HEK293 (cell line): ENCODE measurements around the gene MUC12.

Experiments used
- CTCF ChIA-PET: fragments of 350-600 bp; formaldehyde crosslinking; extraction: SDS; loops from one replicate; lab custom pipeline; 2021; ENCODE audit warnings: antibody characterized with exemption; lab: Yijun Ruan, JAX
- POLR2A ChIA-PET: fragments of 300-600 bp; formaldehyde crosslinking; extraction: SDS; loops from one replicate; lab custom pipeline; 2020; ENCODE audit warnings: antibody characterized with exemption, inconsistent platforms; lab: Yijun Ruan, JAX
- H3K27ac ChIP-seq: fragments of 200-500 bp; sonication (Bioruptor generic); 2 replicates; pipeline ENCODE4 v1.5.1; 2014; ENCODE audit warnings: low read depth, low read length, control low read depth, inconsistent platforms; ENCODE audit errors: extremely low read depth
- H3K36me3 ChIP-seq, 2 experiments: fragments of 200-500 bp in 1 of 2; sonication (Bioruptor generic) in 1 of 2; 1 replicate in 1 of 2; 2 replicates in 1 of 2; pipeline ENCODE4 v1.5.1; 2014 to 2017; ENCODE audit warnings: inconsistent platforms in 2 of 2, low read length in 2 of 2; ENCODE audit not compliant: control insufficient read depth in 2 of 2, insufficient read depth in 1 of 2
- H3K4me1 ChIP-seq: fragments of 200-500 bp; sonication (Bioruptor generic); 2 replicates; pipeline ENCODE4 v1.5.1; 2014; ENCODE audit warnings: mild to moderate bottlenecking, low read length, inconsistent platforms; ENCODE audit not compliant: control insufficient read depth, insufficient read depth
- H3K4me3 ChIP-seq: 2 replicates; pipeline ENCODE4 v1.5.1; 2011; ENCODE audit warnings: low read depth, mild to moderate bottlenecking, control low read depth, low read length, moderate library complexity
- H3K9me3 ChIP-seq: fragments of 200-500 bp; sonication (Bioruptor generic); 2 replicates; pipeline ENCODE4 v1.5.1; 2014; ENCODE audit warnings: low read depth, low read length, inconsistent platforms; ENCODE audit not compliant: control insufficient read depth, insufficient read depth
- BCL11A ChIP-seq: fragments of 450-650 bp; formaldehyde crosslinking; IDR thresholded peaks from 2 replicates; pipeline ENCODE4 v1.5.1; 2016; ENCODE audit warnings: low read depth, missing biosample characterization, missing genetic modification characterization
- BCL11B ChIP-seq: fragments of 450-650 bp; formaldehyde crosslinking; IDR thresholded peaks from 2 replicates; pipeline ENCODE4 v1.5.1; 2016; ENCODE audit warnings: low read depth, missing biosample characterization, missing genetic modification characterization
- KLF7 ChIP-seq: fragments of 450-650 bp; formaldehyde crosslinking; IDR thresholded peaks from 2 replicates; pipeline ENCODE4 v1.5.1; 2016; ENCODE audit warnings: missing biosample characterization, missing genetic modification characterization, borderline replicate concordance
- KLF8 ChIP-seq: fragments of 450-650 bp; formaldehyde crosslinking; IDR thresholded peaks from 2 replicates; pipeline ENCODE4 v1.5.1; 2016; ENCODE audit warnings: missing biosample characterization, missing genetic modification characterization
- REST ChIP-seq: fragments of 450-650 bp; formaldehyde crosslinking; IDR thresholded peaks from 2 replicates; pipeline ENCODE4 v1.5.1; 2016; ENCODE audit warnings: missing biosample characterization, missing genetic modification characterization
- SCRT2 ChIP-seq: fragments of 450-650 bp; formaldehyde crosslinking; IDR thresholded peaks from 2 replicates; pipeline ENCODE4 v1.5.1; 2016; ENCODE audit warnings: missing biosample characterization, missing genetic modification characterization
- ZBTB10 ChIP-seq: fragments of 450-650 bp; formaldehyde crosslinking; IDR thresholded peaks from 2 replicates; pipeline ENCODE4 v1.5.1; 2016; ENCODE audit warnings: missing biosample characterization, missing genetic modification characterization
- ZBTB17 ChIP-seq: fragments of 450-650 bp; formaldehyde crosslinking; IDR thresholded peaks from 2 replicates; pipeline ENCODE4 v1.5.1; 2016; ENCODE audit warnings: missing biosample characterization, missing genetic modification characterization
- ZBTB48 ChIP-seq: fragments of 450-650 bp; formaldehyde crosslinking; IDR thresholded peaks from 2 replicates; pipeline ENCODE4 v1.5.1; 2016; ENCODE audit warnings: missing biosample characterization, missing genetic modification characterization
- ZFHX2 ChIP-seq: fragments of 450-650 bp; formaldehyde crosslinking; conservative IDR thresholded peaks from 2 replicates; pipeline ENCODE4 v1.5.1; 2016; ENCODE audit warnings: missing biosample characterization, missing genetic modification characterization
- ZNF366 ChIP-seq: fragments of 450-650 bp; formaldehyde crosslinking; conservative IDR thresholded peaks from 2 replicates; pipeline ENCODE4 v1.5.1; 2016; ENCODE audit warnings: missing biosample characterization, missing genetic modification characterization
- ZNF398 ChIP-seq: fragments of 450-650 bp; formaldehyde crosslinking; IDR thresholded peaks from 2 replicates; pipeline ENCODE4 v1.5.1; 2017; ENCODE audit warnings: missing biosample characterization, missing genetic modification characterization
- ZNF548 ChIP-seq: fragments of 450-650 bp; formaldehyde crosslinking; IDR thresholded peaks from 2 replicates; pipeline ENCODE4 v1.5.1; 2016; ENCODE audit warnings: missing biosample characterization, missing genetic modification characterization
- ZNF580 ChIP-seq: fragments of 450-650 bp; formaldehyde crosslinking; IDR thresholded peaks from 2 replicates; pipeline ENCODE4 v1.5.1; 2016; ENCODE audit warnings: missing biosample characterization, missing genetic modification characterization
- ZNF600 ChIP-seq: fragments of 450-650 bp; formaldehyde crosslinking; IDR thresholded peaks from 2 replicates; pipeline ENCODE4 v1.5.1; 2016; ENCODE audit warnings: missing biosample characterization, missing genetic modification characterization
- ZNF624 ChIP-seq: fragments of 450-650 bp; formaldehyde crosslinking; IDR thresholded peaks from 2 replicates; pipeline ENCODE4 v1.5.1; 2017; ENCODE audit warnings: missing biosample characterization, missing genetic modification characterization
- ZNF626 ChIP-seq: fragments of 450-650 bp; sonication (Bioruptor Pico); formaldehyde crosslinking; IDR thresholded peaks from 2 replicates; pipeline ENCODE4 v1.5.1; 2018; ENCODE audit warnings: missing biosample characterization, missing genetic modification characterization, inconsistent platforms
- ZNF677 ChIP-seq: fragments of 450-650 bp; IDR thresholded peaks from 2 replicates; pipeline ENCODE4 v1.5.0; 2018; ENCODE audit warnings: missing biosample characterization, mild to moderate bottlenecking, missing genetic modification characterization, moderate library complexity
- ZNF792 ChIP-seq: fragments of 450-650 bp; formaldehyde crosslinking; IDR thresholded peaks from 2 replicates; pipeline ENCODE4 v1.5.1; 2016; ENCODE audit warnings: missing biosample characterization, missing genetic modification characterization
- ZSCAN30 ChIP-seq: fragments of 450-650 bp; IDR thresholded peaks from 2 replicates; pipeline ENCODE4 v1.5.1; 2018; ENCODE audit warnings: missing biosample characterization, mild to moderate bottlenecking, missing genetic modification characterization, moderate library complexity
- TF ChIP-seq, protein P1 (sequence below): fragments of 450-650 bp; formaldehyde crosslinking; IDR thresholded peaks from 2 replicates; pipeline ENCODE4; 2016; ENCODE audit warnings: missing biosample characterization, missing genetic modification characterization
- TF ChIP-seq, protein P2 (sequence below): fragments of 450-650 bp; formaldehyde crosslinking; IDR thresholded peaks from 2 replicates; pipeline ENCODE4 v1.5.0; 2017; ENCODE audit warnings: missing biosample characterization, missing genetic modification characterization, borderline replicate concordance

Gene MUC12

DNA sequence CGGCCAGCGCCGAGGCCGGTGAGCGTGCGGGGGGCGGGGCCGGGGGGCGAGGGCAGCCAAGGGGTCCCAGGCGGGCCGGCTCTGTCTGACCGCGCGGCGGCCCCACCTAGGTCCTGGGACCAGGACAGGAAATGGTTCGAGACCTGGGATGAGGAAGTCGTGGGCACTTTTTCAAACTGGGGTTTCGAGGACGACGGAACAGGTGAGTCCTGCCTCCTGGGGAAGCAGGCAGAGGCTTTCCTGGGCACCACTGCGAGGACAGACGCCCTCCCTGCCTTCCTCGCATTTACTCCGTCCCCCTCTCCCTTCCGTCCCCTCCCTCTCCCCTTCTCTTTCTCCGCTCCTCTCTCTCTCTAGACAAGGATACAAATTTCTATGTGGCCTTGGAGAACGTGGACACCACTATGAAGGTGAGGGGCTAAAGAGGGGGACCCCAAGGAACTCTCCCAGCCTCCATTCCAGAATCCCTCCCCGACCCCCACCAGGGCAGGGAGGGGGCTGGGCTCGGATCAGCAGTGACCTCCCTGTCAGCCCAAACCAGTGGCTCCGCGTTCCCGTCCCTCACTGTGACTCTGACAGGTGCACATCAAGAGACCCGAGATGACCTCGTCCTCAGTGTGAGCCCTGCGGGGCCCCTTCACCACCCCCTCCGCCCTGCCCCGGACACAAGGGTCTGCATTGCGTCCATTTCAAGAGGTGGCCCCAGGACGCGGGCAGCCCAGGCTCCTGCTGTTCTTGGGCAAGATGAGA is 2.6 kb upstream of the MUC12 start (continued):
- TF ChIP-seq ZNF398 (tag by site-specific recombination) (peak; percentile 32; the same call in 1 of the 2 replicates), ZBTB48 (tag by site-specific recombination) (no peak), BCL11A (tag by site-specific recombination) (no peak), KLF8 (tag by site-specific recombination) (no peak), ZNF677 (tag by site-specific recombination) (peak; percentile 53; the same call in 1 of the 2 replicates), SCRT2 (tag by site-specific recombination) (peak; percentile 40; the same call in 1 of the 2 replicates), ZBTB17 (tag by site-specific recombination) (peak; percentile 50), ZNF548 (tag by site-specific recombination) (no peak), ZSCAN30 (peak; percentile 2; the same call in 1 of the 2 replicates), ZNF792 (no peak)
- TF ChIP-seq, all 188 proteins: peak for 10

GRCh38 chr7:100967292-100967863 is 2.0 kb upstream of the MUC12 start:
- CTCF ChIA-PET: interaction anchor here (0.7 to 1.2 kb wide), 3 partner anchors 8 to 168 kb away, joined by 5 to 6 read pairs (median 6); no protein-coding TSS in a partner anchor
- H3K36me3 ChIP-seq: no peaks in the 10 kb centered on the region
- TF ChIP-seq ZBTB48 (tag by site-specific recombination): peak; percentile 40; the same call in 1 of the 2 replicates
- no peak for TF ChIP-seq ZNF626 (tag by site-specific recombination)
- TF ChIP-seq ZBTB10: 0 out of 2 replicates have a peak, but pooled peaks have one; percentile 43
- no peak for TF ChIP-seq ZFHX2 (tag by site-specific recombination)
- TF ChIP-seq, protein P1, sequence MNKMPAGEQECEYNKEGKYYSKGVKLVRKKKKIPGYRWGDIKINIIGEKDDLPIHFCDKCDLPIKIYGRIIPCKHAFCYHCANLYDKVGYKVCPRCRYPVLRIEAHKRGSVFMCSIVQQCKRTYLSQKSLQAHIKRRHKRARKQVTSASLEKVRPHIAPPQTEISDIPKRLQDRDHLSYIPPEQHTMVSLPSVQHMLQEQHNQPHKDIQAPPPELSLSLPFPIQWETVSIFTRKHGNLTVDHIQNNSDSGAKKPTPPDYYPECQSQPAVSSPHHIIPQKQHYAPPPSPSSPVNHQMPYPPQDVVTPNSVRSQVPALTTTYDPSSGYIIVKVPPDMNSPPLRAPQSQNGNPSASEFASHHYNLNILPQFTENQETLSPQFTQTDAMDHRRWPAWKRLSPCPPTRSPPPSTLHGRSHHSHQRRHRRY (tag by site-specific recombination): 0 out of 2 replicates have a peak, but pooled peaks have one; percentile 37
- peak; percentile 42 for TF ChIP-seq ZNF366 (tag by site-specific recombination)
- TF ChIP-seq, protein P2, sequence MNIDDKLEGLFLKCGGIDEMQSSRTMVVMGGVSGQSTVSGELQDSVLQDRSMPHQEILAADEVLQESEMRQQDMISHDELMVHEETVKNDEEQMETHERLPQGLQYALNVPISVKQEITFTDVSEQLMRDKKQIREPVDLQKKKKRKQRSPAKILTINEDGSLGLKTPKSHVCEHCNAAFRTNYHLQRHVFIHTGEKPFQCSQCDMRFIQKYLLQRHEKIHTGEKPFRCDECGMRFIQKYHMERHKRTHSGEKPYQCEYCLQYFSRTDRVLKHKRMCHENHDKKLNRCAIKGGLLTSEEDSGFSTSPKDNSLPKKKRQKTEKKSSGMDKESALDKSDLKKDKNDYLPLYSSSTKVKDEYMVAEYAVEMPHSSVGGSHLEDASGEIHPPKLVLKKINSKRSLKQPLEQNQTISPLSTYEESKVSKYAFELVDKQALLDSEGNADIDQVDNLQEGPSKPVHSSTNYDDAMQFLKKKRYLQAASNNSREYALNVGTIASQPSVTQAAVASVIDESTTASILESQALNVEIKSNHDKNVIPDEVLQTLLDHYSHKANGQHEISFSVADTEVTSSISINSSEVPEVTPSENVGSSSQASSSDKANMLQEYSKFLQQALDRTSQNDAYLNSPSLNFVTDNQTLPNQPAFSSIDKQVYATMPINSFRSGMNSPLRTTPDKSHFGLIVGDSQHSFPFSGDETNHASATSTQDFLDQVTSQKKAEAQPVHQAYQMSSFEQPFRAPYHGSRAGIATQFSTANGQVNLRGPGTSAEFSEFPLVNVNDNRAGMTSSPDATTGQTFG (tag by site-specific recombination): 0 out of 2 replicates have a peak, but pooled peaks have one; percentile 45
- TF ChIP-seq REST (tag by site-specific recombination): peak; percentile 70
- TF ChIP-seq ZNF600 (tag by site-specific recombination): peak; percentile 19; the same call in 1 of the 2 replicates
- 0 out of 2 replicates have a peak, but pooled peaks have one; percentile 10 for TF ChIP-seq KLF7 (tag by site-specific recombination)
- 0 out of 2 replicates have a peak, but pooled peaks have one; percentile 20 for TF ChIP-seq ZNF580 (tag by site-specific recombination)
- no peak for TF ChIP-seq ZNF624 (tag by site-specific recombination)
- 0 out of 2 replicates have a peak, but pooled peaks have one; percentile 5 for TF ChIP-seq BCL11B

More at GRCh38 chr7:100967292-100967863, 2.0 kb upstream of the MUC12 start:
- H3K4me3 ChIP-seq: no peak overlapping the region
- no peaks in the 10 kb centered on the region for H3K9me3 ChIP-seq
- no peak overlapping the region for H3K27ac ChIP-seq
- POLR2A ChIA-PET: no interaction called here
- H3K4me1 ChIP-seq: peaks cover 4% of the 10 kb centered on the region
